Neural cell (in vitro differentiated cells): ENCODE data around the gene GPHN.

Experiments used
- EP300 ChIP-seq: fragments of 450-650 bp; conservative IDR thresholded peaks from 2 replicates; pipeline ENCODE4 v1.6.1; 2014; ENCODE audit warnings: antibody characterized with exemption, mild to moderate bottlenecking, moderate library complexity; ENCODE audit not compliant: poor library complexity, severe bottlenecking
- EZH2 ChIP-seq: fragments of 200-600, 300-800 bp; shearing (Covaris generic), sonication (generic); IDR thresholded peaks from 2 replicates; pipeline ENCODE4 v1.6.1; 2014; ENCODE audit warnings: antibody characterized with exemption, low read length, borderline replicate concordance, mild to moderate bottlenecking; ENCODE audit not compliant: insufficient read depth, poor library complexity, severe bottlenecking
- MXI1 ChIP-seq: fragments of 450-650 bp; conservative IDR thresholded peaks from 2 replicates; pipeline ENCODE4 v1.6.1; 2014; ENCODE audit warnings: antibody characterized with exemption, mild to moderate bottlenecking; ENCODE audit not compliant: poor library complexity, severe bottlenecking
- POLR2AphosphoS5 ChIP-seq: IDR thresholded peaks from 2 replicates; pipeline ENCODE4 v1.6.1; 2012
- RAD21 ChIP-seq: fragments of 450-650 bp; conservative IDR thresholded peaks from 2 replicates; pipeline ENCODE4 v1.6.1; 2014; ENCODE audit warnings: antibody characterized with exemption, mild to moderate bottlenecking, moderate library complexity
- SMC3 ChIP-seq: fragments of 450-650 bp; conservative IDR thresholded peaks from 2 replicates; pipeline ENCODE4 v1.6.1; 2014; ENCODE audit warnings: antibody characterized with exemption, mild to moderate bottlenecking, moderate library complexity; ENCODE audit not compliant: poor library complexity
- TAF1 ChIP-seq: IDR thresholded peaks from 2 replicates; pipeline ENCODE4 v1.6.1; 2012; ENCODE audit warnings: low read depth
- TF ChIP-seq, protein P1 (sequence below): fragments of 450-650 bp; IDR thresholded peaks from 2 replicates; pipeline ENCODE4 v1.5.1; 2014; ENCODE audit warnings: antibody characterized with exemption, mild to moderate bottlenecking, moderate library complexity; ENCODE audit not compliant: poor library complexity, severe bottlenecking
- TF ChIP-seq, protein P2 (sequence below): IDR thresholded peaks from 2 replicates; pipeline ENCODE4 v1.6.1; 2012; ENCODE audit warnings: borderline replicate concordance

DNA sequence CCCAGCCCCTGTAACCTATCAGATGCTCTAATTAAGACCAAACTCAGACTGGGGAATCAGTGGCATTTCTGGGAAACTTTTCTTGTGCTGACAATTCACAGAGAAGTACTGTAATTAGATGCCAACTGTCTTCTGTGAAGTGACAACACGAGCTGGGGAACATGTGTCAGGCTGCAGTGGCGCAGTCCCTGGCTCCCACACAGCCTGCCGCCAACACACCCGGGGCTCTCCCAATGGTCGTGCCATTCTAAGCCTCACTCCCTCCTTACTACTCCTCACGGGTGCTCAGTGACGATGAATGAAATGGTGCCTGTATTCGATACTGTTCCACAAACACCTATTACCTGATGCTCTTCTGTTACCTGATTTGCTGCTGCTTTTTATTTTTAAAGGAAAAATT is 699.9 kb downstream of the GPHN start:
- TF ChIP-seq, protein P1, sequence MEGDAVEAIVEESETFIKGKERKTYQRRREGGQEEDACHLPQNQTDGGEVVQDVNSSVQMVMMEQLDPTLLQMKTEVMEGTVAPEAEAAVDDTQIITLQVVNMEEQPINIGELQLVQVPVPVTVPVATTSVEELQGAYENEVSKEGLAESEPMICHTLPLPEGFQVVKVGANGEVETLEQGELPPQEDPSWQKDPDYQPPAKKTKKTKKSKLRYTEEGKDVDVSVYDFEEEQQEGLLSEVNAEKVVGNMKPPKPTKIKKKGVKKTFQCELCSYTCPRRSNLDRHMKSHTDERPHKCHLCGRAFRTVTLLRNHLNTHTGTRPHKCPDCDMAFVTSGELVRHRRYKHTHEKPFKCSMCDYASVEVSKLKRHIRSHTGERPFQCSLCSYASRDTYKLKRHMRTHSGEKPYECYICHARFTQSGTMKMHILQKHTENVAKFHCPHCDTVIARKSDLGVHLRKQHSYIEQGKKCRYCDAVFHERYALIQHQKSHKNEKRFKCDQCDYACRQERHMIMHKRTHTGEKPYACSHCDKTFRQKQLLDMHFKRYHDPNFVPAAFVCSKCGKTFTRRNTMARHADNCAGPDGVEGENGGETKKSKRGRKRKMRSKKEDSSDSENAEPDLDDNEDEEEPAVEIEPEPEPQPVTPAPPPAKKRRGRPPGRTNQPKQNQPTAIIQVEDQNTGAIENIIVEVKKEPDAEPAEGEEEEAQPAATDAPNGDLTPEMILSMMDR: no peak
- TF ChIP-seq, protein P2, sequence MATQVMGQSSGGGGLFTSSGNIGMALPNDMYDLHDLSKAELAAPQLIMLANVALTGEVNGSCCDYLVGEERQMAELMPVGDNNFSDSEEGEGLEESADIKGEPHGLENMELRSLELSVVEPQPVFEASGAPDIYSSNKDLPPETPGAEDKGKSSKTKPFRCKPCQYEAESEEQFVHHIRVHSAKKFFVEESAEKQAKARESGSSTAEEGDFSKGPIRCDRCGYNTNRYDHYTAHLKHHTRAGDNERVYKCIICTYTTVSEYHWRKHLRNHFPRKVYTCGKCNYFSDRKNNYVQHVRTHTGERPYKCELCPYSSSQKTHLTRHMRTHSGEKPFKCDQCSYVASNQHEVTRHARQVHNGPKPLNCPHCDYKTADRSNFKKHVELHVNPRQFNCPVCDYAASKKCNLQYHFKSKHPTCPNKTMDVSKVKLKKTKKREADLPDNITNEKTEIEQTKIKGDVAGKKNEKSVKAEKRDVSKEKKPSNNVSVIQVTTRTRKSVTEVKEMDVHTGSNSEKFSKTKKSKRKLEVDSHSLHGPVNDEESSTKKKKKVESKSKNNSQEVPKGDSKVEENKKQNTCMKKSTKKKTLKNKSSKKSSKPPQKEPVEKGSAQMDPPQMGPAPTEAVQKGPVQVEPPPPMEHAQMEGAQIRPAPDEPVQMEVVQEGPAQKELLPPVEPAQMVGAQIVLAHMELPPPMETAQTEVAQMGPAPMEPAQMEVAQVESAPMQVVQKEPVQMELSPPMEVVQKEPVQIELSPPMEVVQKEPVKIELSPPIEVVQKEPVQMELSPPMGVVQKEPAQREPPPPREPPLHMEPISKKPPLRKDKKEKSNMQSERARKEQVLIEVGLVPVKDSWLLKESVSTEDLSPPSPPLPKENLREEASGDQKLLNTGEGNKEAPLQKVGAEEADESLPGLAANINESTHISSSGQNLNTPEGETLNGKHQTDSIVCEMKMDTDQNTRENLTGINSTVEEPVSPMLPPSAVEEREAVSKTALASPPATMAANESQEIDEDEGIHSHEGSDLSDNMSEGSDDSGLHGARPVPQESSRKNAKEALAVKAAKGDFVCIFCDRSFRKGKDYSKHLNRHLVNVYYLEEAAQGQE: no peak
- TF ChIP-seq EP300: no peak
- TF ChIP-seq POLR2AphosphoS5: no peak
- no peak for TF ChIP-seq EZH2
- TF ChIP-seq MXI1: no peak
- no peak for TF ChIP-seq RAD21
- no peak for TF ChIP-seq SMC3
- TF ChIP-seq TAF1: no peak
